GM19455 (cell line): ENCODE data around the gene GPN2.
"Not testable (repeated sequence)": the region's sequence is repeated elsewhere in the genome, so short reads cannot be mapped to it uniquely, and the experiment has no call there.

Experiments used
- ATAC-seq: cut with Tn5 transposase; IDR thresholded peaks from one replicate; pipeline ENCODE4 v1.9.1; 2021; ENCODE audit not compliant: unreplicated experiment

The GPN2 gene

GRCh38 chr1:26837665-26838064 is 52.4 kb downstream of the GPN2 start:
- ATAC-seq, result not testable (repeated sequence)

GRCh38 chr1:26833432-26834405 is 56.4 kb downstream of the GPN2 start:
- ATAC-seq, result peak; percentile 74

- ATAC-seq, result no peak
Observed at GRCh38 chr1:26832249-26832960, 57.7 kb downstream of the GPN2 start.

- no peak for ATAC-seq
Observed at GRCh38 chr1:26831546-26832248, 58.4 kb downstream of the GPN2 start.

GRCh38 chr1:26831059-26831458 is 59.0 kb downstream of the GPN2 start:
- no peak for ATAC-seq

- no peak for ATAC-seq
Observed at GRCh38 chr1:26829184-26829911, 60.7 kb downstream of the GPN2 start.

GRCh38 chr1:26828411-26828991 is 61.6 kb downstream of the GPN2 start:
- ATAC-seq, result no peak

- ATAC-seq, result no peak
Observed at GRCh38 chr1:26827663-26828062, 62.4 kb downstream of the GPN2 start.

- ATAC-seq, result no peak
Observed at GRCh38 chr1:26827106-26827604, 62.9 kb downstream of the GPN2 start.

GRCh38 chr1:26826261-26827105 is 63.6 kb downstream of the GPN2 start, which contains the start of gene ZDHHC18:
Gene ZDHHC18 (plus strand): TSS chr1:26826688. CDS start chr1:26826805, 117 bp downstream.
- ATAC-seq, result peak; percentile 67
